Adrenal gland (tissue), 12 donors: ENCODE data around the gene CCDC30. TPM values are rescaled to one million over a fixed set of nuclear protein-coding genes. Genes with fewer than 3 reads are reported as not detected.
A peak's percentile ranks its signal among the peaks of the same experiment; 100 is the strongest.
"Not testable (repeated sequence)": the region's sequence is repeated elsewhere in the genome, so short reads cannot be mapped to it uniquely, and the experiment has no call there.

Source experiments
- DNase-seq, 7 donors: peaks; one replicate each; pipeline ENCODE4 v3.0.0-alpha.2; 2019 to 2020
- H3K27ac ChIP-seq, 5 donors: fragments of 200-600 bp; sonication (generic) in 4 of 5; 1 replicate in 3 of 5; 2 replicates in 2 of 5; pipeline versions ENCODE4 v1.5.1 to v1.8.0; 2016 to 2020; ENCODE audit warnings: mild to moderate bottlenecking in 1 of 5
- H3K27me3 ChIP-seq: fragments of 200-600 bp; 2 replicates; pipeline ENCODE4 v1.8.0; 2021
- H3K36me3 ChIP-seq, 2 donors: fragments of 200-600 bp; replicated peaks in 1 of 2; 1 replicate in 1 of 2; 2 replicates in 1 of 2; pipeline versions ENCODE4 v1.5.1 to v1.8.0; 2018 to 2022
- H3K4me1 ChIP-seq, 2 donors: fragments of 200-600 bp; replicated peaks in 1 of 2; 1 replicate in 1 of 2; 2 replicates in 1 of 2; pipeline versions ENCODE4 v1.5.1 to v1.8.0; 2018 to 2021
- H3K4me3 ChIP-seq, 4 donors: fragments of 200-600 bp; sonication (generic) in 3 of 4; one replicate each; pipeline ENCODE4 v1.5.1; 2016 to 2018
- H3K9me3 ChIP-seq, 3 donors: fragments of 200-600 bp; sonication (generic) in 1 of 3; replicated peaks in 1 of 3; 1 replicate in 2 of 3; 2 replicates in 1 of 3; pipeline versions ENCODE4 v1.5.1 to v1.8.0; 2016 to 2021
- CTCF ChIP-seq, 6 experiments: fragments of 450-650 bp in 4 of 6; fragments of 200-600 bp in 2 of 6; sonication (generic) in 1 of 6; IDR thresholded peaks; 1 replicate in 5 of 6; 2 replicates in 1 of 6; pipeline versions ENCODE4 v1.5.1 to v1.8.0; 2016 to 2021; ENCODE audit warnings: antibody characterized with exemption in 6 of 6, mild to moderate bottlenecking in 2 of 6, moderate library complexity in 1 of 6
- POLR2A ChIP-seq, 2 donors: fragments of 450-650 bp; IDR thresholded peaks; one replicate each; pipeline ENCODE4 v1.6.1; 2017; ENCODE audit warnings: antibody characterized with exemption in 2 of 2, mild to moderate bottlenecking in 2 of 2, moderate library complexity in 1 of 2
- WGBS, 4 donors: extraction: QIAGEN DNeasy Blood & Tissue Kit in 2 of 4; methylation state at CpG; one replicate each; pipeline versions ENCODE4 v1.1.5 to v1.1.7; 2013 to 2017; 5-methylcytosine and 5-hydroxymethylcytosine counted together
- intact Hi-C, 2 donors: fragments of 100-400 bp; cut with DNase I; formaldehyde crosslinking; loops; one replicate each; pipeline versions ENCODE4 v1.14.1 to v1.15.0; 2022 to 2023
- polyA plus RNA-seq, 3 donors: library from polyadenylated mRNA; stranded (reverse); fragments of 200-250 nt in 2 of 3; fragments of 350-450 nt in 1 of 3; fragmentation: Illumina TruSeq in 1 of 3; extraction: RNeasy Lipid Tissue Mini Kit (QIAGEN cat#74804) in 1 of 3; gene quantifications; one replicate each; pipeline ENCODE4 v1.2.3, GENCODE V29; 2013 to 2014
- total RNA-seq, 9 donors: library from RNA; depleted of rRNA in 4 of 9; stranded (reverse); fragments of >200 nt in 4 of 9; fragments of 120-200 nt in 1 of 9; fragmentation: NEBNext Ultra II Directional in 1 of 9; extraction: Animal tissue kit (Norgen Biotek cat#: 25700) in 1 of 9; gene quantifications; one replicate each; pipeline versions ENCODE4 v1.1.0 to v1.2.4, GENCODE V29; 2013 to 2023
- donor health status: healthy with polysubstance abuse.
- donor health status: Bipolar disorder and iron deficiency.
- donor health status: DM: yes; HTN: yes; CAD: no.
- donor health status: DM: no; HTN: no; CAD: no.
- donor health status: DM: no; HTN: no; CAD: no.
- donor health status: DM: yes; HTN: yes; CAD: no.

The CCDC30 gene
- total and polyA plus RNA-seq, 12 donors, result 1.8 to 8.3 (median 4.0) TPM

- WGBS, 4 donors, result 82 to 86% (median 83%) methylated on average over 10 of the region's 10 CpGs
- Histone ChIP-seq H3K4me3 (no peak overlapping the region), H3K36me3 (peaks cover 0 to 10% of the 10 kb centered on the region in 2 donors), H3K27ac (no peak overlapping the region), H3K27me3 (no peaks in the 10 kb centered on the region), H3K9me3 (no peaks in the 10 kb centered on the region), H3K4me1 (peaks cover 7 to 23% of the 10 kb centered on the region in 2 donors)
- DNase-seq, result no peak
- TF ChIP-seq POLR2A (IDR thresholded peaks at IDR 0.05), result no peak
- no peak for TF ChIP-seq CTCF (IDR thresholded peaks at IDR 0.05)
- intact Hi-C loops, result no loop called here
These were observed 216.4 kb downstream of the CCDC30 start for GRCh38 chr1:42679364-42679983.

- no peak for DNase-seq
- no peaks in the 10 kb centered on the region for H3K27me3 ChIP-seq
- peaks cover 11 to 29% of the 10 kb centered on the region in 2 donors for H3K4me1 ChIP-seq
- H3K27ac ChIP-seq, result no peak overlapping the region
- H3K4me3 ChIP-seq, result no peak overlapping the region
- H3K9me3 ChIP-seq, result no peaks in the 10 kb centered on the region
- WGBS, 4 donors, result 75 to 82% (median 77%) methylated on average over 2 of the region's 2 CpGs
- intact Hi-C loops, result no loop called here
- H3K36me3 ChIP-seq, result peaks cover 0 to 10% of the 10 kb centered on the region in 2 donors
- TF ChIP-seq POLR2A (IDR thresholded peaks at IDR 0.05), result no peak
- TF ChIP-seq CTCF (IDR thresholded peaks at IDR 0.05), result no peak
These were observed 217.0 kb downstream of the CCDC30 start for GRCh38 chr1:42680055-42680454.

DNA sequence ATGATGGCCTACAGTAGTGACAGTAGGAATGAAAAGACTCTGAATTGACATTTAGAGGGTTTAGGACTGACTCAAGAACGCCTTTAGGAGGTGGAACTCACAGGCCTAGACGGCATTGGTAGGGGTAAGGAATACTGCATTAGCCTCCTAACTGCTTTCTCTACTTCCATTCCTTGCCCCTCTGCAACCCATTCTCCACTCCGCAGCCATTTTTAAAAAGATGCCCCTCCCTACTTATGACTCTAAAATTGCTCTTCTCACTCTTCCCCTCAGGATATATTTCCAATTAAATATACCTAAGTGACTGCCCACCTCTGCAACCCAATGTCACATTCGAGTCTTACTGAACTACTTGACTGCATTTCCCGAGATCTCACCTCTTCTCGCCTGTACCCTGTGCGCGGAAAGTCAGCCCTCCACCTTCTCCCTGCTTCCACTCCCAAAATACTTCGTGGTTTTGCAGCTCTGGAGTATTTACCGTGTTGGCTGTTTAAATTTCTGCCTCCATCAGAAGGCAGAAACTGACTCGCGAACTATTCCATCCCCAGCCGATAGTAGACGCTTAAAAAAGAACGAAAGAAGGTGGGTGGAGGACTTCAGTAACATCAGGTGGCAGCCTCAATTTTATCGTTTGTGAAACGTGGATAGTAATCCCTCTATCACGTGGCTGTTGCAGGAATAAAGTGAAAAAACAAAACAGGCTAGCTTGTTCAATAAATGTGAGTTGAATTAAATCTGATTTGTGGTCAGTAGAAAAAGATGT is 218.0 kb downstream of the CCDC30 start:
- Histone ChIP-seq H3K4me1 (peaks cover 11 to 39% of the 10 kb centered on the region in 2 donors), H3K27me3 (no peaks in the 10 kb centered on the region), H3K4me3 (peak overlapping the region in 3 of 4 donors; percentile 30 to 95 (median 84)), H3K36me3 (no peaks in the 10 kb centered on the region), H3K9me3 (no peaks in the 10 kb centered on the region), H3K27ac (peak overlapping the region; percentile 68 to 99 (median 88))
- DNase-seq, result peak in 1 of 7 donors; percentile 10
- TF ChIP-seq CTCF (IDR thresholded peaks at IDR 0.05) (peak in 1 of 6 experiments; percentile 13), POLR2A (IDR thresholded peaks at IDR 0.05) (no peak)
- intact Hi-C loops, result no loop called here
- WGBS, 4 donors, result 7 to 9% (median 8%) methylated on average over 18 of the region's 18 CpGs

DNA sequence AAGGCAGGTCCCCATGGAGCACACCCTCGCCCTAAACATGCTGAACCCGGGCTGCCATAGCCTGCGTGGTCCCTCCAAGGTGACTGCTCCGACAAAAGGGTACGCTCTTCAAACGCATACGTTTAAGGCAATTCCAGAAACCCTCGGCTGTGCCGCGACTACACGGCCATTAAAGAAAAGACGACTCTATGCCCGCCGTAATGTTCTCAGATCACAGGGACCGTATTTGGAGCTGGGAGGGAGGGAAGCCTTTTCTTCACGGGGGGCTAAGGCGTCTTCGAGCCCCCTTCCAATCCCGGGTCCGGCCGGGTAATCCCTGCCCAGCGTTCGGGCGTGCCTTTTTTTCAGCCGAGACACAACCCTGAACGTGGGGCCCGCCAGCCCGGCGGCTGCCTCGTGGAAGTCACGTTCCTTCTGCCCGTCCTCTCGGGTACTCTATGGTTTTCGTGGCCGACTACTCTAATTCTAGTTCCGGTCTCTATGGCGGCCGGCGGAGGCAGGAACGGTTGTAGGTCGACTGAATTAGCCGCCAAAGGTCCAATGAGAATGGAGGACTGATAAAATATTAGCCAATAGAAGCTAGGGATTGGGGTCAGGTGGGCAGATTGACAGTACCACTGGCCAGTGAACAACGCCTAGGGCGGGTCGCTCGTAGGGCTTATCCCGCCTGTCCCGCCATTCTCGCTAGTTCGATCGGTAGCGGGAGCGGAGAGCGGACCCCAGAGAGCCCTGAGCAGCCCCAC is 218.8 kb downstream of the CCDC30 start, which contains the start of gene YBX1:
Gene YBX1 (plus strand): TSS at position 678 of the 743 bp plus-strand sequence. CDS start 148 bp downstream, outside the sequence.
- peak; percentile 97 to 99 (median 98) for DNase-seq
- intact Hi-C loops, result no loop called here
- 0% methylated on average over 22 to 54 of the region's 54 CpGs for WGBS, 4 donors
- Histone ChIP-seq H3K9me3 (no peaks in the 10 kb centered on the region), H3K4me1 (peaks cover 15 to 47% of the 10 kb centered on the region in 2 donors), H3K36me3 (no peaks in the 10 kb centered on the region), H3K27me3 (no peaks in the 10 kb centered on the region), H3K4me3 (peak within 1 kb of the TSS; percentile 60 to 95 (median 76)), H3K27ac (peak within 1 kb of the TSS; percentile 68 to 99 (median 88))
- TF ChIP-seq CTCF (IDR thresholded peaks at IDR 0.05) (no peak), POLR2A (IDR thresholded peaks at IDR 0.05) (peak; percentile 81 to 93)

GRCh38 chr1:42682484-42682738 is 219.3 kb downstream of the CCDC30 start:
- Histone ChIP-seq H3K4me3 (peak overlapping the region in 2 of 4 donors; percentile 84 to 95), H3K4me1 (peaks cover 15 to 52% of the 10 kb centered on the region in 2 donors), H3K27ac (peak overlapping the region in 4 of 5 donors; percentile 78 to 99 (median 92))
- 0 to 2% (median 0%) methylated on average over 2 to 33 of the region's 33 CpGs for WGBS, 4 donors
- H3K36me3 ChIP-seq, H3K9me3 ChIP-seq, DNase-seq, H3K27me3 ChIP-seq, intact Hi-C loops: not testable (repeated sequence)
